GM12891 (cell line): ENCODE results near the gene KRT71.
"Not testable (repeated sequence)": the region's sequence is repeated elsewhere in the genome, so short reads cannot be mapped to it uniquely, and the experiment has no call there.

Experiments
- POLR2A ChIP-seq: IDR thresholded peaks from 2 replicates; pipeline ENCODE4 v1.6.1; 2011; ENCODE audit warnings: low read depth, low read length, control low read depth
- POLR2AphosphoS5 ChIP-seq: IDR thresholded peaks from 2 replicates; pipeline ENCODE4 v1.6.1; 2011; ENCODE audit warnings: low read depth, low read length, control low read depth
- SPI1 ChIP-seq: IDR thresholded peaks from 2 replicates; pipeline ENCODE4 v1.6.1; 2011; ENCODE audit warnings: low read depth, low read length, control low read depth
- TAF1 ChIP-seq: IDR thresholded peaks from 2 replicates; pipeline ENCODE4 v1.6.1; 2011; ENCODE audit warnings: low read depth, low read length, control low read depth

- TF ChIP-seq POLR2A, POLR2AphosphoS5, TAF1, SPI1: not testable (repeated sequence)
Observed at GRCh38 chr12:52500574-52500973, 52.4 kb downstream of the KRT71 start.
